Thymus (tissue), 11 donors: Measurements from ENCODE around the gene HACD4. TPM values are rescaled to one million over a fixed set of nuclear protein-coding genes. Genes with fewer than 3 reads are reported as not detected.
A peak's percentile ranks its signal among the peaks of the same experiment; 100 is the strongest.

Experiments
- DNase-seq, 9 donors: peaks; one replicate each; pipeline ENCODE4 v3.0.0-alpha.2; 2013; ENCODE audit warnings: low spot score in 9 of 9, low read depth in 6 of 9, missing footprints in 1 of 9
- H3K27ac ChIP-seq, 2 donors: one replicate each; pipeline ENCODE4 v1.5.1; 2013; ENCODE audit warnings: control low read depth in 1 of 2, low read depth in 1 of 2, low read length in 1 of 2, mild to moderate bottlenecking in 1 of 2, moderate library complexity in 1 of 2
- H3K27me3 ChIP-seq, 2 donors: one replicate each; pipeline ENCODE4 v1.5.1; 2013; ENCODE audit warnings: low read length in 1 of 2; ENCODE audit not compliant: control insufficient read depth in 2 of 2, insufficient read depth in 1 of 2
- H3K36me3 ChIP-seq, 2 donors: one replicate each; pipeline ENCODE4 v1.5.1; 2013; ENCODE audit warnings: low read length in 1 of 2, mild to moderate bottlenecking in 1 of 2, moderate library complexity in 1 of 2; ENCODE audit not compliant: control insufficient read depth in 2 of 2, insufficient read depth in 2 of 2
- H3K4me1 ChIP-seq, 2 donors: one replicate each; pipeline ENCODE4 v1.5.1; 2013; ENCODE audit warnings: low read length in 2 of 2; ENCODE audit not compliant: control insufficient read depth in 2 of 2, insufficient read depth in 2 of 2
- H3K4me3 ChIP-seq, 2 donors: one replicate each; pipeline ENCODE4 v1.5.1; 2013; ENCODE audit warnings: low read length in 2 of 2, control low read depth in 1 of 2, mild to moderate bottlenecking in 1 of 2
- H3K9me3 ChIP-seq, 2 donors: one replicate each; pipeline ENCODE4 v1.5.1; 2013; ENCODE audit warnings: low read length in 1 of 2, mild to moderate bottlenecking in 1 of 2; ENCODE audit not compliant: control insufficient read depth in 2 of 2, insufficient read depth in 1 of 2
- WGBS: extraction: QIAGEN DNeasy Blood & Tissue Kit; methylation state at CpG from one replicate; pipeline ENCODE4 v1.1.7; 2013; 5-methylcytosine and 5-hydroxymethylcytosine counted together
- polyA plus RNA-seq: library from polyadenylated mRNA; stranded (reverse); fragments of 200-250 nt; gene quantifications from one replicate; pipeline ENCODE4 v1.2.3, GENCODE V29; 2013
- total RNA-seq: library from RNA; stranded (reverse); fragments of 120-200 nt; gene quantifications from one replicate; pipeline ENCODE4 v1.2.4, GENCODE V29; 2013
- donor health status: healthy.

HACD4 gene
- total and polyA plus RNA-seq, 2 donors: 5.2 to 6.2 TPM

DNA sequence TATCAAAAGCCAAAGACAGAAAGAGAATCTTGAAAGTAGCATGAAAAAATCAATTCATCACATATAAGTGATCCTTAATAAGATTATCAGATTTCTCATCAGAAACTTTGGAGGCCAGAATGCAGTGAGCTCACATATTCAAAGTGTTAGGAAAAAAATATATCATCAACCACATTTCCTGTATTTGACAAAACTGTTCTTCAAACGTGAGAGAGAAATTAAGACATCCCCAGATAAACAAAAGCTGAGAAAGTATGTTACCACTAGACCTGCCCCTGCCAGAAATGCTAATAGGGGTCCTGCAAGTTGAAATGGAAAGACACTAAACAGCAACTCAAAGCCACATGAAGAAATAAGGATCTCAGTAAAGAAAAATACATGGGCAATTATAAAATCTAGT, 29.9 kb downstream of the HACD4 start:
- H3K27ac ChIP-seq: no peak overlapping the region
- no peaks in the 10 kb centered on the region for H3K4me1 ChIP-seq
- whole genome bisulfite sequencing: 3% methylated on average over 1 of the region's 1 CpG
- no peaks in the 10 kb centered on the region for H3K27me3 ChIP-seq
- DNase-seq: no peak
- H3K9me3 ChIP-seq: no peaks in the 10 kb centered on the region
- H3K4me3 ChIP-seq: no peak overlapping the region
- H3K36me3 ChIP-seq: peaks cover 9 to 21% of the 10 kb centered on the region in 2 donors

DNA sequence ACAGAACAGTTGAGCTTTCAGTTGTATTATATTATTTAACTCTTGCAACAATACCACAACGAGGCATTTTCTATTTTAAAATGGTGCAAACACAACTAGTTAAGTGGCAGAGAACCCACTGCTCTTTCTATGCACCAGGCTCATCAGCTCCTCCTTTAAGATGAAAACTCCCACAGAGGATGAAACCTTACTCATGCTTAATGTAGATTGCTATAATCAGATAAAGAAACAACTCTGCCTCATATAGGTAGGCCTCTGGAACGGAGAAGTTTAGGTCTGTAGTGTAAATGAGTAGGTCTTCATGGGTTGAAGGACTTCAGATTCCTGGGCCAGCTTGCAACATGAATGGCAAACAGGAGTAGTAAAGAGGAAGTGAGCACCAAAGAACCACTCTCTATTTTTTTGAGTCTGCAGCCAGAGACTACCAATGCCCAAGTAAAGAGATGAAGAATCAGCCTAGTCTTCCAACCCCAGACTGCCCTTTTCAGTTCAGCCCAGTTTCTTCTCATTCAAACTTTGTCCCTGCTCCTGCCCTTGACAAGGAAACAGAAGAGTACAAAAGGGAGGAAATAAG, 33.9 kb downstream of the HACD4 start:
- 90% methylated on average over 2 of the region's 2 CpGs for WGBS

DNA sequence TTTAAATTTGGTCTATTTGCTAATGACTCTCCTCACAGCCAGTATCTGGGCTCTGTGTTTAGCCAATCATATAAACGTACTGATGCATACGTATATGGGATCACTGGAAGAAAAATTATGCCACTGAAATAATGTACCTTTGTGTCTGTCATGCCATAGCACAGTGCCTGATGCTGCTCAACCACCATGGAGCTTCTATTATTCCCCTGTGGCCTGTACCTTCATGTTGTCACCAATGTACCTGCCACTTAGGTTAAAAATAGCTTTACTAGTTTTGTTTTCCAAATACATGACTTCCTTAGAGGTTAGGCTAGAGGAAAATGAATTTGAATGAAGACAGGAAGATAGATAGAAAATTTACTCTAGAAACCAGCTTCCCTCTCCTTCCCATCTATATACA, 34.6 kb downstream of the HACD4 start:
- WGBS: 96% methylated on average over 2 of the region's 2 CpGs
- no peak for DNase-seq
- H3K36me3 ChIP-seq: peaks cover 0 to 10% of the 10 kb centered on the region in 2 donors
- no peak overlapping the region for H3K4me3 ChIP-seq
- H3K9me3 ChIP-seq: no peaks in the 10 kb centered on the region
- H3K4me1 ChIP-seq: no peaks in the 10 kb centered on the region
- H3K27ac ChIP-seq: no peak overlapping the region
- no peaks in the 10 kb centered on the region for H3K27me3 ChIP-seq

More for the DNA sequence above, 33.9 kb downstream of the HACD4 start:
- Histone ChIP-seq H3K4me1 (no peaks in the 10 kb centered on the region), H3K4me3 (no peak overlapping the region), H3K36me3 (peaks cover 0 to 10% of the 10 kb centered on the region in 2 donors), H3K27ac (peak overlapping the region in 1 of 2 donors; percentile 61), H3K27me3 (no peaks in the 10 kb centered on the region), H3K9me3 (no peaks in the 10 kb centered on the region)
- no peak for DNase-seq

DNA sequence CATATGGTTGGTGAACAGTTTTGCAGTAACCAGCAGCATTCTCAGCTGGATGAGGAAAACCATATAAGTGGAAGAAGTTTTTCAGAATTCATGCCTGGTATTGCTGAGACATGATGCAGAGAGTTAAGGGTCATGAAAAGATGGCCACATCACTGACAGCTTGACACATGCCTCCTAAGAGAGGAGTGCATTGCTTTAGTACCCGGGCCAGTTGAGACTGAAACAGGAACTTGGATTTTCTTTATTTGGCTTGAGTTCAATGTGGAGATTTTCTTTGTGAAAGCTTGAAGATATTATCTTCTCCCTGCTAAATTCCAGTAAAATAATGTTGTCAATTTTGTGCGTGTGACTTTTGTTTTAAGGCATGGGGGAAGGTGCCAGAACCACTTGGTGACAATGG, 35.8 kb downstream of the HACD4 start:
- Histone ChIP-seq H3K4me1 (no peaks in the 10 kb centered on the region), H3K9me3 (no peaks in the 10 kb centered on the region), H3K36me3 (peaks cover 2 to 12% of the 10 kb centered on the region in 2 donors), H3K27me3 (no peaks in the 10 kb centered on the region), H3K27ac (no peak overlapping the region), H3K4me3 (no peak overlapping the region)
- 89% methylated on average over 2 of the region's 2 CpGs for WGBS
- no peak for DNase-seq

DNA sequence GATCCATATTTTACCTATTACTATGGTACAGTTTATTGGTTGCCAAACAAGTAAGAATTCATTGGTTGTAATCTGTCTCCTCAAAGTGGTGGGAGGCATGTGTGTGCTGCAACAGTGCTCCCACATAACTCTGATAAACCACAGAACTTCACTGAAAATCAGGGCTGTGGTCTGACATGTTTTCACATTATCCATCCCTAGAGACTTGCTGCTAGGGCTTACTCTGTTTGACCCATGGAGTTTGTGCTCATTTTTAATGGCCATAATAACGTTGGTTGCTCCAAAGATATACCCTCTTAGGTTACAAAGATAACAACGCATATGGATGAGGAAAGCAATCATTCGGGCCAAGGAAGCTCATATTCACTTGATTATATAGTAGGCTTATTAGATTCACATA, 37.0 kb downstream of the HACD4 start:
- Histone ChIP-seq H3K36me3 (peaks cover 10 to 20% of the 10 kb centered on the region in 2 donors), H3K4me3 (no peak overlapping the region), H3K9me3 (no peaks in the 10 kb centered on the region), H3K4me1 (no peaks in the 10 kb centered on the region), H3K27me3 (no peaks in the 10 kb centered on the region), H3K27ac (no peak overlapping the region)
- DNase-seq: no peak
- 96% methylated on average over 3 of the region's 3 CpGs for WGBS

DNA sequence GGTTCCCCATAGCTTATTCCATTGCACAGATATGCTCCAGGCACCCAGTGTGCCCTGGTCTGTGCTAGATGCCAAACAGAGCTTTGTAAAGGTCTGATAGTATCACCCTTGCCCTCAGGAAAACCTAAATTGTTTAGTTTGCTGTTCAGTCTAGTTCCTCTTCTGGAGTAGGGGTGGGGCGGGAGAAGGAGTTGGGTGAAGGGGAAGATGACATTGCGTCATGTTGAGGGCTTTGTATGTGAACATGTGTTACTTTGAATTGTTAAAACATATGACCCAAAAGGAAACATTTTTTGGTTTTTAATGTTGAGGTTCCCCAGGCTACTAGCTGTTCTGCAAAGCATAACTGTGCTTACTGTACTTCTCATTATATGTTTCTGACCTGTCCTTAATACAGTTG, 40.6 kb downstream of the HACD4 start:
- Histone ChIP-seq H3K4me3 (no peak overlapping the region), H3K36me3 (peaks cover 22 to 24% of the 10 kb centered on the region in 2 donors), H3K9me3 (no peaks in the 10 kb centered on the region), H3K4me1 (peaks cover 0 to 2% of the 10 kb centered on the region in 2 donors), H3K27ac (no peak overlapping the region), H3K27me3 (no peaks in the 10 kb centered on the region)
- DNase-seq: peak in 1 of 9 donors; percentile 12
- 96% methylated on average over 2 of the region's 2 CpGs for WGBS

DNA sequence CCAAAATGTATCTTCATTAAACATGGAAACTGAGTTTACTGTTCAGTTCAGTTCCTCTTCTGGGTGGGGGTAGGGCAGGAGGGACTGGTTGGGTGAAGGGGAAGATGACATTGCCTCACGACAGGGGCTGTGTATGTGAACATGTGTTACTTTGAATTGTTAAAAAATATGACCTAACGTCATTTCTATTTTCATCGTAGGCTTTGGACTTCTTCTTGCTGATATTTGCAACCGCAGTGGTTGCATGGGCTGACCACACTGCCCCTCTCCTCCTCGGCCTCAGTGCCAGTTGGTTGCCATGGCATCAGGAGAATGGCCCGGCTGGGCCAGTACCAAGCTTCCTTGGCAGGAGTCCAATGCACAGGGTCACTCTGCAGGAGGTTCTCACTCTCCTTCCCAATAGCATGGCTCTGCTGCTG, 41.5 kb downstream of the HACD4 start:
- Histone ChIP-seq H3K36me3 (peaks cover 21 to 22% of the 10 kb centered on the region in 2 donors), H3K27me3 (no peaks in the 10 kb centered on the region), H3K4me3 (no peak overlapping the region), H3K9me3 (no peaks in the 10 kb centered on the region), H3K4me1 (peaks cover 0 to 2% of the 10 kb centered on the region in 2 donors), H3K27ac (no peak overlapping the region)
- DNase-seq: peak in 1 of 9 donors; percentile 3
- 96% methylated on average over 6 of the region's 6 CpGs for WGBS

DNA sequence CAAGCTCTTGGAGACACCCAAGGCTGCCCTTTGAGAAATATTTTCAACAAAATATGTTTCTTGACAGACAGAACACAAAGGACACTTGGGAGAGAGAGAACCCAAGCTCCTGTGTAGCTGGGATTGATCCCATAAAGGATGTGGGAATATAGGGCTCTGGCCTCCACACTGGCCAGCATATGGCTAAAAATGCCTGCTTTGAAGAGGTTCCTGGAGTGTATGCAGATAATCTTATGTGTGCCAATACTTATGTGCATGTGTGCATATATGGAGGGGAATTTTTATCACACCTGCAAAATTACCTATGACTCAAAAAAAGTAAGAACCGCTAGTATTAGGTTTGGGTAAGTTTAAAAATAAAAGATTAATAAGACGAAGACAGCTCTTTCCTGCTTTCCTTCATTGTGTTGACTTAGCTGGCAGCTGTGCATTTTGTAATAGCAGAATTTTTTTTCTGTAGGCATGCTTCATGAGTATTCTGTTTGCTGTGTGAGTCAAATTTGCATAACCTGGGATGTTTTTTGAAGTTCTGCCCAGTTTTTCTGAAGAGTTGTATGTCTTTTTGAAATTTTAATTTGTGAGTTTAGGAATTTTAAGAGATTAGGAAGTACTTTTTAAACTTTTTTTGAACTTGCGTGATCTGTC, 42.6 kb downstream of the HACD4 start:
- Histone ChIP-seq H3K27me3 (no peaks in the 10 kb centered on the region), H3K36me3 (peaks cover 18 to 22% of the 10 kb centered on the region in 2 donors), H3K4me1 (peaks cover 0 to 2% of the 10 kb centered on the region in 2 donors), H3K9me3 (no peaks in the 10 kb centered on the region), H3K27ac (no peak overlapping the region), H3K4me3 (no peak overlapping the region)
- DNase-seq: no peak
- whole genome bisulfite sequencing: 74% methylated on average over 3 of the region's 3 CpGs

DNA sequence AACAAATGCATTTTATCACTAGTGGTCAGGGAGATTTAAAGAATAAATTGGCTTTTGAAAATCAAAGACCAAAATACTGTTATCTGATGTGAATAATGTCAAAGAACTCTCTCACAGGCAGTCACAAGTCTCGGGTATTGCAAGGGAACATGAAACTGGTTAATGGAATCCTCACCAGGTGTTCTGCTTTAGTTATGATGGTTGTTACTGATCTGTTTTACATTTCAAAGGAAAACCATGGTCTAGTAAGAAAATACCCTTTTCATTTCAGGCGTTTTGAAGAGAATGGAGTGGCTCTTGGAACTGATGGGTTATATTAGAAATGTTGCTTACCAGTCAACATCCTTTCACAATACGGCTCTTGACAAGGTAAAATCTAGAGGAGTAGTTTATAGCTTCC, 43.4 kb downstream of the HACD4 start:
- peak in 1 of 9 donors; percentile 15 for DNase-seq
- WGBS: 77% methylated on average over 3 of the region's 3 CpGs
- Histone ChIP-seq H3K36me3 (peaks cover 16 to 22% of the 10 kb centered on the region in 2 donors), H3K9me3 (no peaks in the 10 kb centered on the region), H3K27ac (no peak overlapping the region), H3K4me3 (no peak overlapping the region), H3K27me3 (no peaks in the 10 kb centered on the region), H3K4me1 (peaks cover 0 to 2% of the 10 kb centered on the region in 2 donors)
